DLD1 (cell line): ENCODE measurements around the gene SENP3.

Experiments used
- in situ Hi-C: cut with HindIII; loops from 2 replicates; pipeline ENCODE4 v1.10.0; 2017; ENCODE audit warnings: low sequenced_read_pairs

The SENP3 gene

DNA sequence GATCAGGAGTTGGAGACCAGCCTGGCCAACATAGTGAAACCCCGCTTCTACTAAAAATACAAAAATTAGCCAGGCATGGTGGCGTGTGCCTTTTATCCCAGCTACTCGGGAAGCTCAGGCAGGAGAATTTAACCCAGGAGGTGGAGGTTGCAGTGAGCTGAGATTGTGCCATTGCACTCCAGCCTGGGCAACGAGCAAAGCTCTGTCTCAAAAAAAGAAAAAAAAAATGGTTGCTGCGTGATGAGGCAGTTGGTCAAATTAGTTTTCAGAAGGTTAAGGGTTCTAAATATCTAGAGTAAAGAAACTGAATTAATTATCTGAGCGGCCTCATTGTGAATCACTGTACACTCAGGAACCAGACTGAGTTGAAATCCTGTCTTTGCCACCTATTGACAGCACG is 14.2 kb downstream of the SENP3 start:
- in situ Hi-C loops = no loop called here

GRCh38 chr17:7576432-7576937 is 14.8 kb downstream of the SENP3 start:
- in situ Hi-C loops = no loop called here

GRCh38 chr17:7577327-7578199 is 15.8 kb downstream of the SENP3 start:
- in situ Hi-C loops = no loop called here

DNA sequence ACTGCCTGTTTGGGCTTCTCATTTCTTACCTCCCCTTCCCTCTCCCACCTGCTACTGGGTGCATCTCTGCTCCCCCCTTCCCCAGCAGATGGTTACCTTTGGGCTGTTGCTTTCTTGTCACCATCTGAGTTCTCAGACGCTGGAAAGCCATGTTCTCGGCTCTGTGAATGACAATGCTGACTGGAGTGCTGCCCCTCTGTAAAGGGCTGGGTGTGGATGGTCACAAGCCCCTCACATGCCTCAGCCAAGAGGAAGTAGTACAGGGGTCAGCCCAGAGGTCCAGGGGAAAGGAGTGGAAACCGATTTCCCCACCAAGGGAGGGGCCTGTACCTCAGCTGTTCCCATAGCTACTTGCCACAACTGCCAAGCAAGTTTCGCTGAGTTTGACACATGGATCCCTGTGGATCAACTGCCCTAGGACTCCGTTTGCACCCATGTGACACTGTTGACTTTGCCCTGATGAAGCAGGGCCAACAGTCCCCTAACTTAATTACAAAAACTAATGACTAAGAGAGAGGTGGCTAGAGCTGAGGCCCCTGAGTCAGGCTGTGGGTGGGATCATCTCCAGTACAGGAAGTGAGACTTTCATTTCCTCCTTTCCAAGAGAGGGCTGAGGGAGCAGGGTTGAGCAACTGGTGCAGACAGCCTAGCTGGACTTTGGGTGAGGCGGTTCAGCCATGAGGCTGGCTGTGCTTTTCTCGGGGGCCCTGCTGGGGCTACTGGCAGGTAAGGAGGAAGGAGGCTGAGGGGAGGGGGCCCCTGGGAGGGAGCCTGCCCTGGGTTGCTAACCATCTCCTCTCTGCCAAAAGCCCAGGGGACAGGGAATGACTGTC is 17.5 kb downstream of the SENP3 start, which contains the start of gene CD68:
Gene CD68, plus strand, starts transcription at position 638 of the 833 bp plus-strand sequence. Its CDS starts 40 bp downstream, at position 678.
- in situ Hi-C loops = no loop called here

GRCh38 chr17:7579834-7580603 is 18.3 kb downstream of the SENP3 start:
- in situ Hi-C loops = no loop called here

GRCh38 chr17:7580604-7581575 is 19.2 kb downstream of the SENP3 start:
- in situ Hi-C loops = no loop called here

DNA sequence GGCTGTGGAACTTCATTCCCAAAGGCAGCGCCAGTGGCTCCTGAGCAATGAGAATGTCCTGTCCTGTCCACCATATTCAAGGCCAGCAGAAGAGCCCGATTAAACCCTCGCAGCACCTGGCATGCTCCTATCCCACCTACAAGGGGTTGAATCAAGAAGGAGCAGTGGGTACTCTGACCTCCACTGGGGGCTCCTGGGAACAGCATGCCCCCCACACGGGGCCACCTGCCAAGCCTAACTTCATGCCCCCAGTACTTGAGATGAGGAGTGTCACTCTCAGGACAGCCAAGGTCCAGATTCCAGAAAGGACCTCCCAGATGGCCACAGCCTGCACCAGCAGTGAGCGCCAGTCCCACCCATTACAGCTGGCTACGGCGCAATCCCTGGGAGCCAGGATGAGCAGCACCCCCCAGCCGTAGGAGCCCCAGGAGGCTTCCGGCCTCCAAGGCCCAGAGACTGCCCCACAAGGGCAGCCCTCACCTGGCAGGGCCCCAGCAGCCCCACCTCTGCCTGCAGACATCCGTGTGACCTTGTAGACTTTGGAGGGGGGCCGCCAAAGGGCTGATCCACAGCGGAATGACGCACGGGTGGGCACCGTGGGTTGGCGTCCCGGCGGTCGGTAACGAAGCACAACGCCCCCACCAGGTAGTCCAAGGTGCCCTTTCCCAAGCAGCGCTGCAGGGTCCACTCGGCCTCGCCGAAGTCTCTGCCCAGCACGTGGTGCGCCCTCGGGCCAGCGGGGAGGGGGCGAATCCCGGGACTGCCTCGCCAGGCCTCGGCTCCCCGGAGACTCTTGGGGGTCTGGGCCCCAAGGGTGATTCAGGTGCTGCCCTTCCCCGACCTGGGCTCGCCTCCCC is 20.9 kb downstream of the SENP3 start:
- in situ Hi-C loops = no loop called here

- in situ Hi-C loops = no loop called here
Measured at GRCh38 chr17:7583253-7584109, 21.8 kb downstream of the SENP3 start, which contains the start of gene MPDU1. Gene MPDU1 (plus strand): TSS chr17:7583852. CDS start chr17:7583863, 11 bp downstream.

DNA sequence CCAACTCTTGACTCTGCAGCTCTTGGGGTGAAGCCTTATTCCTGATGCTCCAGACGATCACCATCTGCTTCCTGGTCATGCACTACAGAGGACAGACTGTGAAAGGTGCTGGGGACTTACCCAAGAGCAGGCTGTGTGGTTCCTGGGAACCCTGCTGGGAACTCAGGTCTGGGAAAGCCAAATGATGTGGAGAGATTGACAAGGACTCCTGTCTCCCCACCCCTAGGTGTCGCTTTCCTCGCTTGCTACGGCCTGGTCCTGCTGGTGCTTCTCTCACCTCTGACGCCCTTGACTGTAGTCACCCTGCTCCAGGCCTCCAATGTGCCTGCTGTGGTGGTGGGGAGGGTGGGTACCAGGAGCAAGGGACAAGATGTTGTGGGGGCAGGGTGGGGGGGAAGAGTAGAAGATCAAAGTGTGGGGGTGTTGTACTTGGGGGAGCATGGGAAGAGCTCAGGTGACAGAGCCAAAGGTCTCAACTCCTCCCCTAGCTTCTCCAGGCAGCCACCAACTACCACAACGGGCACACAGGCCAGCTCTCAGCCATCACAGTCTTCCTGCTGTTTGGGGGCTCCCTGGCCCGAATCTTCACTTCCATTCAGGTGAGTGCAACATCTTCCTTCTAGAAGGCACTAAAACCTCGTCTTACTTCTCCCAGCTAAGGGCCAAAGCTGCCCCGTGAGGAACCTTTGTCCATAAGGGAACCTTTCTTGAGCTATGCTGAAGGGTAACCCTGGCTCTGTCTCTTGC is 25.1 kb downstream of the SENP3 start:
- in situ Hi-C loops = no loop called here

- in situ Hi-C loops = no loop called here
Measured at GRCh38 chr17:7587420-7588151, 25.9 kb downstream of the SENP3 start.

DNA sequence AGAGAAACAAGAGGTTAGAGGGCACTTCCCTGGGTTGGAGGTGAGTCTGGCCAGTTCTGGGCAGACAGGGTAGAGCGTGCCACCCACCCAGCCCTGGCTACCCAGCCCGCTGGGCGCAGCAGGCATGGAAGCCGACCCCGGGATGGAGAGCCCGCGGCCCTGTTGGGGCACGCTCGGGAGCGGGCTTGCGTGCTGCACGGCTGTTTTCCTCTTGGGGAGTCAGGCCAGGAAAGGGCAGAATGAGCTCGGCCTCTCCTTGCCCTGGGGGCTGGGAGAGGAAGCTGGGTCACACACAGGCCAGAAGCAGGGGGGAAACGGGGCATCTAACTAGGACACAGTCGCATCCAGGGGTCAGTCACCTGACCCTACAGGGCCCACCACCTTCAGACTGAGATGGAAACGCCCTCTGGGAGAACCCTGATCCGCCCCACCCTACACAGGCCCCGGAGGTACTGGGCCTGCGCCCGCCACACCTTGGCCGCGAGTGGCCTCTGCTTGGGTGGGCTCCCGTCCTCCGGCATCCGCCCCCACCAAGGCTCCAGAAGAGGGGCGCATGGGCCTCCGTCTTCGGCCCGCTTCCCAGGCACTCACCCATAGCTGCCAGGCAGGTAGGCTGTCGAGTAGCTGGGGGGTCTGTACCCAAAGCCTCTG is 27.0 kb downstream of the SENP3 start:
- in situ Hi-C loops = no loop called here

- in situ Hi-C loops = no loop called here
Measured at GRCh38 chr17:7589204-7589868, 27.6 kb downstream of the SENP3 start.

DNA sequence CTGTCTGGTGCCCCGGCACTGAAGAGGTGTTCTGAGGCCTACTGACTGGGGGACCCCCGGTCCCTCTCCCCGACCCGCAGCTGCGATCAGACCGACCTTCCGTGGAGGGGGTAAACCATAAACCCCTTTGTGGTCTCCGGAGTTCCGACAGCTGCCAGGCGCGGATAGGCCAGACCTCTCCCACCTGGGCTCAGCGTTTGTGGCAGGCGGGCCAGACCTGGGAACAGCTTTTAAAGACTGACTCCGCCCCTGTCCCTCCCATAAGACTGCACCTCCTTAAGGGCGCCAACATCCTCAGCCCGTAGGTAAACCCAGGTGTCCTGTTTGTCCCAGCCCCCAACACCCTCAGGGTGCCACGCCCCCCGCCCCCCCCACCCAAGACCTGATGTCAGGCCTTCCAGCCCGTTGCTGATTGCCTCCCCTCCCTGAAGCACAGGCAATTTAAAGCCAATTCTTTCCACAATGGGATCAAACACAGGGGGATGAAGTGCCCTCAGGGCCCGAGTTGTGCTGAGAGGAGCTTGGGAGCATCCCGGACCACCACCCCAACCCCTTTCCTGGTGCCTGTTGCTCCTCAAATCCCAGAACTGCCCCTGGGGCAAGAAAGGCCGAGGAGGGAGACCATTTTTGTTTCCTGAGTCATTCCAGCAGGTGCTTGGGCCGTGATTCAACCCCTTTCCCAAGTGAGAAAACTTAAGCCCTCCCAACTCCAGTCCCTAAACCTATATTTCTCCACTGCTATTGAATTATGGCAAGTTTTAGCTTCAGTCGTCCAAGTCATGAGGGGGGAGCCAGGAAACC is 28.4 kb downstream of the SENP3 start, which contains the start of gene SOX15:
Gene SOX15, minus strand, starts transcription at position 204 of the 801 bp plus-strand sequence. CDS start 418 bp downstream, outside the sequence.
- in situ Hi-C loops = no loop called here

DNA sequence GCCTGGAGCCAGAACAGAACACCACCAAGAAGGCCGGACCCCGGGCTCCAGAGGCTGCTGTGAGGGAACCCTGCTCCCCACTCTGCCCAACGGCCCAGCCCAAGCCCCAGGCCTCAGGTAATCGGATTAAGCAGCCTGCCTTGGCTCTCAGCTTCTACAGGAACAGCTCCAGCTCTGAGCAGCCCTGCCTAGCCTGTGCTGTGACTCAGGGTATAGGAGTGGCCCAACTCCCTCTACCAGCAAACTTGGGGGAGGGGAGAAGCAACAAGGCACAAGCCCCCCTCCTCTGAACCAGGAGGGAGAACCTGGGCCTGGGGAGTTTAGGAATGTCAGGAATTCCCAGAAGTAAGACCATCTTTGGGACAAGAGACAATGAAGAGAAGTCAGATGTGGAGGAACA is 29.0 kb downstream of the SENP3 start:
- in situ Hi-C loops = no loop called here
